Measurements from ENCODE around the gene FAM111A. TPM values are rescaled to one million over a fixed set of nuclear protein-coding genes. Genes with fewer than 3 reads are reported as not detected.

Gene FAM111A
- total and polyA plus RNA-seq, 2 donors (not counting 3 experiments of a cell fraction or from before 2014, with no cell fraction given), result 20.1 to 57.4 TPM

GRCh38 chr11:59184691-59185339 lies 42.2 kb downstream of the FAM111A start:
- no peaks in the 10 kb centered on the region for H4K20me1 ChIP-seq (replicated peaks; ENCODE audit: control insufficient read depth, extremely low read depth, insufficient read depth, low read length)
- FAIRE-seq, result no peak
- no TSS peak for BruUV-seq (replicated peaks)
- H3K4me1 ChIP-seq (ENCODE audit: control insufficient read depth, extremely low read depth, insufficient read depth, low read length), result peaks cover 2% of the 10 kb centered on the region
- intact Hi-C loops (cut with micrococcal nuclease) (no loop called here), dilution Hi-C loops (cut with MboI; ENCODE audit: extremely low pct_ligation_motif_present, low sequenced_read_pairs) (no loop called here)
- no peak for TF ChIP-seq POLR2A (IDR thresholded peaks at IDR 0.05; ENCODE audit: low read depth, low read length)
- TF ChIP-seq FOS (IDR thresholded peaks at IDR 0.05; ENCODE audit: borderline replicate concordance, insufficient read depth, low read length), result no peak
- TF ChIP-seq EZH2 (IDR thresholded peaks at IDR 0.05; ENCODE audit: borderline replicate concordance, low read depth, low read length, severe bottlenecking), result no peak
- TF ChIP-seq GATA2 (IDR thresholded peaks at IDR 0.05; ENCODE audit: insufficient read depth, insufficient read length, low read depth, low read length), result no peak
- no peak for TF ChIP-seq MYC (IDR thresholded peaks at IDR 0.05; ENCODE audit: low read depth, low read length)
- TF ChIP-seq POLR2AphosphoS5 (IDR thresholded peaks at IDR 0.05; ENCODE audit: insufficient read depth, low read depth, low read length), result no peak
- no peak for TF ChIP-seq CTCF (IDR thresholded peaks at IDR 0.05; ENCODE audit: extremely low read depth in 1 of 2, insufficient read depth in 1 of 2, low read depth in 1 of 2, low read length in 2 of 2)
- TF ChIP-seq MAX (IDR thresholded peaks at IDR 0.05; ENCODE audit: insufficient read depth, insufficient read length), result no peak
- no peak for TF ChIP-seq JUN (IDR thresholded peaks at IDR 0.05; ENCODE audit: borderline replicate concordance, insufficient read depth, insufficient read length, low read depth)
- H3K27ac ChIP-seq (ENCODE audit: insufficient read depth, low read depth, low read length), result no peak overlapping the region
- no peak overlapping the region for H3K9ac ChIP-seq (replicated peaks; ENCODE audit: extremely low read depth, insufficient read depth, low read length)
- H3K4me3 ChIP-seq (replicated peaks in 1 of 3; ENCODE audit: insufficient read depth in 1 of 3, low read depth in 1 of 3, low read length in 3 of 3), result no peak overlapping the region
- DNase-seq (ENCODE audit: low read depth, low spot score), result no peak
- H3K9me3 ChIP-seq (replicated peaks; ENCODE audit: control insufficient read depth, insufficient read depth, low read length), result no peaks in the 10 kb centered on the region
- H3K79me2 ChIP-seq (ENCODE audit: control insufficient read depth, insufficient read depth, low read length), result no peaks in the 10 kb centered on the region
- no peak overlapping the region for H2AFZ ChIP-seq (ENCODE audit: low read depth, low read length)
- ChIA-PET CTCF (interaction anchor here (0.9 to 6.4 kb wide), 6 partner anchors 7 to 37 kb away, joined by 3 to 74 read pairs (median 4); partner anchors contain the start of gene DTX4), POLR2A (no interaction called here)
- H3K4me2 ChIP-seq (ENCODE audit: insufficient read depth, low read length), result no peak overlapping the region
- no peaks in the 10 kb centered on the region for H3K36me3 ChIP-seq (ENCODE audit: control insufficient read depth in 2 of 2, extremely low read depth in 1 of 2, insufficient read depth in 2 of 2, low read length in 2 of 2)
- no peaks in the 10 kb centered on the region for H3K9me1 ChIP-seq (replicated peaks; ENCODE audit: control insufficient read depth, extremely low read depth, insufficient read depth, low read length)
- H3K27me3 ChIP-seq (ENCODE audit: control insufficient read depth in 2 of 2, insufficient read depth in 2 of 2, low read length in 2 of 2), result peaks cover 6 to 9% of the 10 kb centered on the region in 2 experiments

Measured in endothelial cell of umbilical vein (primary cell).